ENCODE results near the gene LPIN1.

Gene LPIN1

GRCh38 chr2:11746376-11746806, at the start of gene LPIN1:
Gene LPIN1 (plus strand): TSS chr2:11746632. CDS start chr2:11765542, 18,910 bp downstream.
- no peak for TF ChIP-seq CTCF (IDR thresholded peaks at IDR 0.05; ENCODE audit: extremely low read depth, missing control alignments)
- DNase-seq (ENCODE audit: low spot score): peak; percentile 93

- no peak for DNase-seq (ENCODE audit: low spot score)
- TF ChIP-seq CTCF (IDR thresholded peaks at IDR 0.05; ENCODE audit: extremely low read depth, missing control alignments): no peak
Observed at GRCh38 chr2:11696736-11697102, 49.7 kb upstream of the LPIN1 start.

GRCh38 chr2:11697103-11697871, 49.1 kb upstream of the LPIN1 start:
- no peak for DNase-seq (ENCODE audit: low spot score)
- no peak for TF ChIP-seq CTCF (IDR thresholded peaks at IDR 0.05; ENCODE audit: extremely low read depth, missing control alignments)

- TF ChIP-seq CTCF (IDR thresholded peaks at IDR 0.05; ENCODE audit: extremely low read depth, missing control alignments): no peak
- no peak for DNase-seq (ENCODE audit: low spot score)
Observed at GRCh38 chr2:11698009-11698922, 48.2 kb upstream of the LPIN1 start.

- DNase-seq (ENCODE audit: low spot score): no peak
- no peak for TF ChIP-seq CTCF (IDR thresholded peaks at IDR 0.05; ENCODE audit: extremely low read depth, missing control alignments)
Observed at GRCh38 chr2:11699686-11700670, 46.5 kb upstream of the LPIN1 start.

- no peak for DNase-seq (ENCODE audit: low spot score)
- TF ChIP-seq CTCF (IDR thresholded peaks at IDR 0.05; ENCODE audit: extremely low read depth, missing control alignments): no peak
Observed at GRCh38 chr2:11701206-11701605, 45.2 kb upstream of the LPIN1 start.
